NCI-H2171 (cell line): ENCODE data around the gene ATP5MC2.
"Not testable (repeated sequence)": the region's sequence is repeated elsewhere in the genome, so short reads cannot be mapped to it uniquely, and the experiment has no call there.

Experiments
- DNase-seq: peaks from one replicate; lab custom pipeline; 2025; lab: John Stamatoyannopoulos, UW

Gene ATP5MC2

DNA sequence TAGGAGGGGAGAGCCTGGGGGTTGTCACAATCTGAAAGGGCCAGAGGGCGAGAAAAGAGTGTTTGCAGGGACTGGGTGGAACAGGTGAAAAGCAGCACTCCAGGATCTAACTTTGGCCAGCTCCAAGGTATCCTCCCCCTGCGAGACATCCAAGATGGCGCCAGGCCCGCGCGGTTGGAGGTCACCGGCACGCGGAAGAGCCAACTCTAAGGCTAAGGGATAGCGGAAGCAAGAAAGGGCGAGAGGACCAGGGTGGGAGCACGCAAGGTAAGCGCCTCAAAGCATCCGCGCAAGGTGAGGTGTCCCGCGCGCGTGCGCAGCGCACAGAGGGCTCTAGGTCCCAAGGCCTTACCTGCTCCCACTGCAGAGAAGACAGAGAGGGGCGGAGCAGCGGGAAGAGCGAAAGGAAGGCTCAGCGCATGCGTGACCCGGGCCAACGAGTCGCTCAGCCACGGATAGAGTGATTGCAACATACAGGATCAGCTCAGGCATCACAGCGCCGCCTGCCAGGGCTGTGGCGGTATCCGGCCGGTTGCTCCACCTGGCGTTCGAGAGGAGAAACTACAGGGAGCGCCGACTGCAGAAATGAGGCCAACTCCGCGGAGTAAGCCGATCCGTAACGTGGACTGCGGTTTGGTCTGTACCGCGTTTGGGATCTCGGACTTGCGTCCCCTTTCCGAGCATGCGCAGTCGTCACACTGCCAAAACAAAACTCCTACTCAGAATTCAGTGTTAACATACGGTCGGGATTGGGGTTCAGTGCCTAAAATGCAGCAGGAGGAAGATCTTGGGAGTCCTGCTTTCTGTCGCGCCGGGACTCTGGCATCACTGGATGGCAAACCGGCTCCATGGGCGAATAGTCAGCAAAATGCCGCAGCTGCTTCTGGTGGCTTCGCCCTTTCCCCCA lies at the start of gene ATP5MC2:
Gene ATP5MC2 (minus strand): TSS at position 383 of the 907 bp plus-strand sequence. CDS start 3,469 bp downstream, outside the sequence.
- peak; percentile 96 for DNase-seq

- DNase-seq: no peak
Observed at GRCh38 chr12:53722450-53723041, 46.7 kb upstream of the ATP5MC2 start.

GRCh38 chr12:53720946-53721345 lies 45.1 kb upstream of the ATP5MC2 start:
- no peak for DNase-seq

DNA sequence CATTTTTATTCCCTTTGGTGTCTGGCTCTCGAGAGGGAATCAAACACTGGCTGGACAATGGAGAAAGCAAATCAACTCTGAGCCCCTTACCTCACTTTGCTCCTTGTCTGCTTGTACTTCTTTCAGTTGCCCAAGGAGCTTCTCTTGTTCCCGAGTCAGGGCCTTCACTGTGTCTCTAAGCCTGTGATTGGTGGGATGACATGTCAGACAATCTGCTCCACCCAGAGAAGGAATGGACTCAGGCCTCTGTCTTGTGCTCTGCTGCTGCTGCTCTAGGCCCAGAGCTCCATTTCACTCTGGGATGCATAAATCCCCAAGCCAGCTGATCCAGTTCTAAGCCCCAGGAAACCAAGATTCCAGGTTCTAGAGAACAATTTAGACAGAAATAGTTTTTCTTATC lies 43.8 kb upstream of the ATP5MC2 start:
- DNase-seq: no peak

DNA sequence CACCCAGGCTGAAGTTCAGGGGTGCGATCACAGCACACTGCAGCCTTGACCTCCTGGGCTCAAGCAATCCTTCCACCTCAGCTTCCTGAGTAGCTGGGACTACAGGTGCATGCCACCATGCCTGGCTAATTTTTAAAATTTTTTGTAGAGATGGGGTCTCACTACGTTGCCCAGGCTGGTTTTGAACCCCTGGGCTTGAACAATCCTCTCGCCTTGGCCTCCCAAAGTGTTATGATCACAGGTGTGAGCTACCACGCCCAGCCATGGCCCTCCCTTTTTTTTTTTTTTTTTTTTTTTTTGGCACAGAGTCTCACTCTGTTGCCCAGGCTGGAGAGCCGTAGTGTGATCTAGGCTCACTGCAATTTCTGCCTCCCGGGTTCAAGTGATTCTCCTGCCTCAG lies 42.7 kb upstream of the ATP5MC2 start:
- DNase-seq: not testable (repeated sequence)

DNA sequence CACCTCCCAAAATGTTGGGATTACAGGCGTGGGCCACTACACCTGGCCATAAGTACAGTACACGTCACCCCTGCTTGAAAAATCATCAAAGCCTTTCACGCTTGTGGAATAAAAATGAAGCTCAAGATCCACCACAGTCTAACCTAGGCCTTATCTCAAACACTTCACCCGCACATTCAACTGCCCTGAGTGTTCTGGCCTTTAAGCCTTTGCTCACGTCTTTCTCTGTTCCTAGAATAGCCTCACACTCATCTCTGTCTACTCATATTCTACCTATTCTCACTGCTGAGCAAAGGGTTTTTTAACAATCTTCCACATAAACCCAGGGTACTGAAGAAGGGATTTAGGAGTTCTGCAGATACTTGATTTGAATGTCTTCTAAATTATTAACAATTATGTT lies 41.4 kb upstream of the ATP5MC2 start:
- no peak for DNase-seq

GRCh38 chr12:53714004-53714403 lies 38.1 kb upstream of the ATP5MC2 start:
- no peak for DNase-seq

DNA sequence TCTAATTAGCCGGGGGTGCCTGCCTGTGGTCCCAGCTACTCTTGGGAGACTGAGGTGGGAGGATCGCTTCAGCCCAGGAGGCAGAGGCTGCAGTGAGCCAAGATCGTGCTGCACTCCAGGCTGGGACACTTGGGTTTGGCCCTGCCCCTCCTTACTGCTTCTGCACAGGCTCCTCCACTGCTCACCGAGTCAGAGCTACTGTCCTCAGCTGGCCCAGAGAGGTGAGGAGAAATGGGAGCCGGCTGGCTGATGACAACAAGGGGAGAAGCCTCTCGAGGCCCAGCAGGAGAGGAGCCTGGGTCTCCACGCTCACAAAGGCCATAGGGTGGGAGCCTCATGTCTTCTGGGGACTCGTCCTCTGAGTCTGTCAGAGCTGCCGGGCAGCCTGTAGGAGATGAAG lies 37.6 kb upstream of the ATP5MC2 start:
- no peak for DNase-seq

GRCh38 chr12:53712059-53712643 lies 36.3 kb upstream of the ATP5MC2 start:
- peak; percentile 68 for DNase-seq

DNA sequence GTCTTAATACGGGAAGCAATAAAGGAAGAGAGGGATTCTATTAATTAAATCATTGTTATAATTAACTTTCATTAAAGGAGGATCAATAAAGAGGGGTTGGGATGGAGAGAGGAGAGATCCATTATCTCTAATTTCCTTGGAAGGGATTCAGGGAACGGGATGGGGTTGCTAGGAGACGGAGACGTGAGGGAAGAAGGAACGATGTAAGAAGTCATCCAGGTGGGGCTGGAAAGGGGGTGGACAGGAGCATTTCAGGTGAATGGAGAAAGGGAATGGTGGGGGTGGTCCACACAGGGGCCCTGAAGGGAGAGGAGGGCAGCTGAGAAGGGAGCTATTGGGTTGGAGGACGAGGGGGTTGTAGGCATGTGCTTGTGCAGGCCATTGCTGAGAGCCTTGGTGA lies 34.2 kb upstream of the ATP5MC2 start:
- DNase-seq: no peak

DNA sequence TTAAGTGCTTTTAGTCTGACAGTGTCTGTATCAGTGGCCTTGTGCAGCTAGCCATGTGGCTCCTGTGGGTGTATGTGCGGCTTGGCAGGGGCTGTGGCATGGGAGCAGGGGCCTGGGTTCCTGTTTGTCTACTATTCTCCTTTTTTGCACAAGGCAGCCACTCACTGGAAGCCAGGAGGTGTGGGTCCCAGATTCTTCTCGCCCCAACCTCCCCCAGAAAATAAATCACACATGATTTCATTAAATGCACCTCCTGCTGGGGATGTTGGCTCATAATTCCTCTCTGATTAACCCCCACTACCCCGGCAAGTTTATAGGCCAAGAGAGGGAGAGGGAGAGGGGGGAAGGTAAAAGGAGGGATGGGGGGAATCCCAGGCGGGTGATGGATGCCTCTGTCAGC lies 33.8 kb upstream of the ATP5MC2 start:
- DNase-seq: no peak

GRCh38 chr12:53706080-53706479 lies 30.2 kb upstream of the ATP5MC2 start:
- DNase-seq: no peak

- no peak for DNase-seq
Observed at GRCh38 chr12:53703756-53704155, 27.9 kb upstream of the ATP5MC2 start.

DNA sequence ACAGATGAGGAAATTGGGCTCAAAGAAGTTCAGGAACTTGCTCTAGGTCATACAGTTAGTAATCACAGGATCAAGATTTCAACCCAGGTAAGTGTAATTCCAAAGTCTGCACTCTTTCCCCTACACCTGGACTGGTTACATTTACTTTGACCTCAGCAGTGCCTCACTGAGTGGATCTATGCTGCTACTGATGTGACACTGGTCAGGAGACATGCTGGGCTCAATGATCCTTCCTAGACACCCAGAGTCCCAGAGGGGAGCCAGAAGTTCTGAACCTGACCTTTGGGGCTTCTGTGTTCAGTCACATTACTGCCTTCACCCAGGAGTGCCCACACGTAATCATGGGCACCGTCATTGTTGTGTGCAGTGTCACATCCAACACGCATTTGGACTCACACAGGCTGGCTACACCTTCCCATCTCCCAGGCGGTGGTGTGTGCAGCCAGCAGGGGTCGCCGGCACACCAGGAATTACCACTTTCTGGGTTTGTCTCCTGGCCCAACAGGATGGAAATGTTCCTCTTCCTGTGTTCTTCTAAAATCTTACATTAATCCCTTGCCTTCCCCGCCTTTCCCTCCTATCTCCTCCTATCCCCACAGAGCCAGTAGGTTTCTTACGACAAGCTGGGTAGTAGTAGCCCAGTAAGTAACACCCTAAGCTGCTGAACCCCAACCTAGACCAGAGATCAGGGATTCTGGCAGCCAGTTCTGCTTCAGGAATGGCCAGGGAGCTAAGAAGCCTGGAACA lies 25.8 kb upstream of the ATP5MC2 start:
- peak; percentile 35 for DNase-seq

DNA sequence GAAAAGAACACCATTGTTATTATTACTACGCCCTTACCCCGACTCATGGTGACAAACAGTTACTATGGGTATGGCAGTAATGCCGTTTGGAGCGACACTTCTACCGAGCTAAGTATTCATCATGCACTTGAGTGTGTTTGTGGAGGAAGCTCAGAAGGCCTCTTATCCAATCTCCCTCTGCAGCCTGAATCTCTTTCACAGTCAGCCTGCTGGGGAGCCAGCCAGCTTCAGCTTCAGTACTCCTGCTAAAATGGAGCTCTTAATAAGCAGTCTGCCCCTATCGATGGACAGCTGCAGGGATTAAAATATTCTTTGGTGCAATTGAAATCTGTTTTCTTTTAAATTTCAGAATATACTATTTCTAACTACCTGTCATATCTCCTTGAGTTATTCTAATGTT lies 24.7 kb upstream of the ATP5MC2 start:
- DNase-seq: no peak

GRCh38 chr12:53699678-53700025 lies 23.8 kb upstream of the ATP5MC2 start:
- DNase-seq: no peak

DNA sequence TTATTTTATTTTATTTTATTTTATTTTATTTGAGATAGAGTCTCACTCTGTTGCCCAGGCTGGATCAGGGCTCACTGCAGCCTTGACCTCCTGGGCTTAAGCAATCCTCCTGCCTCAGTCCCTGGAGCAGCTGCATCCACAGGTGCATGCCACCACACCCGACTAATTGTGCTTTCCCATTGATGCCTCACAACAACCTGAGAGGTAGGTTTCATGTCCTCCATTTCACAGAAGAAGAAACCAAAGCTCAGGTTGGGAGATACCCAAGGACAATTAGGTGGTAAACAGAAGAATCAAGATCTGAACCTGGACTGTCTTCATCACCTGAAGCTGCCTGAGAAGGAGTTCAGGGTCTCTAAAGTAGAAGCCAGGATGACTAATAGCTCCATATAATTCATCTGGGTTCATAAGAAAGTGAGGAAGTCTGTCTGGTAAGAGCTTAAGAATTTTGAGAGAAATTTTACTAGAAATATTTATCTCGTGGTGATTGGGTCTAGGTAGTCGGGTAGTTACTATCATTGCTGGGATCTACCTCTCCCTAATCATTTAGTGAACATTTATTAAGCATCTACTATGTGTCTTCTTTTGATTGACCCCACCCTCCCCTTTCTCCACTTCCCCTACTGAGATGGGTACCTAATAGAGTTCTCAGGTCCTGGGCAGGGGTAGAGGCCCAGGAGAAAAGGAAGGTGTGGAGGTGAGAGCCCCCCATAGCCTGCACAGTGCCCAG lies 23.2 kb upstream of the ATP5MC2 start:
- no peak for DNase-seq

DNA sequence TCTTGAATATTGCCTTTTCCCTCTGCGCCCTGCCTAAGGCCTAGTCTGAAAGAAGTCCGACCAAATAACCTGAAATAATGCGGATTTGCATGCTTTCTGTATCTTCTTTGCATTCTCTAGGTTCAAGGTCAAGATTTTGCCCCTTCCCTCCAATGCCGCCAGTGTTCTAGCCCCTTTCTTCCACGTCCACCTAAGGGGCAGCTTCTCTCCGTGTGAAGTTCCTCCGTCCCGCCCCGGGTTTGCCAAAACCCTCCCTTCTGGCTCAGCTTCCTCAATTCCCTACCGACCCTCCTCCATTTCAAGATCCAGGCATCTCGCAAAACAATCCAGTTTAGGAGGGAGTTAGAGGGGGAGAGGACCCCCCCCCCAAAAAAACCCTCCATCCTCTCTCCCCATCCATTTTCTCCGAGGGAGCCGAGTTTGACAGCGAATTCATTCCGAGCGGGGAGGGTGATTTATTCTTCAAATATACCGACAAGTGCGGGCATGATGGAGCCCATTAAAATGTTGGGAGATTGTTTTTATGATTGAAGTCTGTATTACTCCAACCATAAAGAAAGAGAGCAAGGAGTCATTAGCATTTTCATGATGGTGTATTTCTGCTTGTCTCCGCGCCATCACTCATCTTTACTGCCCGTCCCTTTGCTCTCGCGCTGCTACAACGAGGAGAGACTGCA lies 20.9 kb upstream of the ATP5MC2 start:
- DNase-seq: no peak

- DNase-seq: peak; percentile 88
Observed at GRCh38 chr12:53696285-53696654, 20.4 kb upstream of the ATP5MC2 start.

- DNase-seq: no peak
Observed at GRCh38 chr12:53695152-53696145, 19.6 kb upstream of the ATP5MC2 start.
